Activated CD8-positive, alpha-beta T cell treated with anti-CD3 and anti-CD28 coated beads for 36 hours (primary cell): Measurements from ENCODE around the gene NUCB2. TPM values are rescaled to one million over a fixed set of nuclear protein-coding genes. Genes with fewer than 3 reads are reported as not detected.
"Not testable (repeated sequence)": the region's sequence is repeated elsewhere in the genome, so short reads cannot be mapped to it uniquely, and the experiment has no call there.

Source experiments
- ATAC-seq: fragments of 200-7000 bp; cut with Tn5 transposase; one replicate; pipeline ENCODE4 v1.10.0; 2021; ENCODE audit warnings: mild to moderate bottlenecking, moderate library complexity
- CTCF ChIA-PET: fragments of 350-600 bp; sonication (Branson Sonifier 250); formaldehyde crosslinking; loops from one replicate; lab custom pipeline; 2021; ENCODE audit warnings: antibody characterized with exemption; lab: Charles Lee
- POLR2A ChIA-PET: fragments of 350-600 bp; sonication (Branson Sonifier 250); formaldehyde crosslinking; loops from one replicate; lab custom pipeline; 2021; ENCODE audit warnings: antibody characterized with exemption; lab: Charles Lee
- DNase-seq: peaks from one replicate; pipeline ENCODE4 v3.0.0-alpha.2; 2020
- H3K27ac Mint-ChIP-seq: one replicate; pipeline ENCODE4 v1.8.0; 2021; ENCODE audit warnings: mild to moderate bottlenecking, mixed read lengths
- H3K27me3 Mint-ChIP-seq: one replicate; pipeline ENCODE4 v1.8.0; 2021; ENCODE audit warnings: mixed read lengths
- H3K36me3 Mint-ChIP-seq: one replicate; pipeline ENCODE4 v1.8.0; 2021; ENCODE audit warnings: low read depth, mixed read lengths
- H3K4me1 Mint-ChIP-seq: one replicate; pipeline ENCODE4 v1.8.0; 2021; ENCODE audit warnings: low read depth, mixed read lengths
- H3K4me3 Mint-ChIP-seq: one replicate; pipeline ENCODE4 v1.8.0; 2021; ENCODE audit warnings: mild to moderate bottlenecking, moderate library complexity, mixed read lengths
- H3K9me3 Mint-ChIP-seq: one replicate; pipeline ENCODE4 v1.8.0; 2021; ENCODE audit warnings: mixed read lengths
- CTCF ChIP-seq: fragments of 200-600 bp; IDR thresholded peaks from one replicate; pipeline ENCODE4 v1.8.0; 2022; ENCODE audit warnings: antibody characterized with exemption, mild to moderate bottlenecking
- intact Hi-C: fragments of 100-400 bp; cut with micrococcal nuclease; formaldehyde crosslinking; loops from one replicate; pipeline ENCODE4 v1.10.0; 2022
- total RNA-seq, 2 experiments: library from RNA; stranded (reverse); gene quantifications; one replicate each; pipeline ENCODE4 v1.2.3, GENCODE V29; 2021

Gene NUCB2
- total RNA-seq, 2 experiments from 2014 or later: 81.9 to 86.0 TPM

- POLR2A ChIA-PET: no interaction called here
These were observed 43.4 kb upstream of the NUCB2 start for GRCh38 chr11:17233101-17233500.

DNA sequence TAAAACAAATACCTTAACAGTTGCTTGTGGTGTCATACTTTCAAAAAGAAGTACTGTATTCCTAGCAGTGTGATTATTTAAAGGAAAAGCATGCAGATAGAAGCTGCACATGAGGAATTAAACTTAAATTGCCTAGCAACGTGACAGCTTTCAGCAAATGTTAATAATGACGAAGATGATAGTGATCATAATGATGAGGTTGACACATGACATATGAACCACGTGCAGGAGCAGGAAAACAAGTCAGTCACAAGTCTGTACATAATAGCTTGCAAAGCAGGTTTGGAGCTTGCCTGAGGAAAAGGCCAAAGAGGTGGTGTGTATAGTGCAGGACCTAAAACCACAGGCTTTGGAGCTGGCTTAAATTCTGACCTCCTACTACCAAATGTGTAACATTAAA lies 38.2 kb upstream of the NUCB2 start:
- DNase-seq: no peak
- intact Hi-C loops: no loop called here
- CTCF ChIA-PET: no interaction called here
- Mint-ChIP-seq H3K27ac (no peak overlapping the region), H3K9me3 (no peaks in the 10 kb centered on the region), H3K4me3 (no peak overlapping the region), H3K4me1 (no peaks in the 10 kb centered on the region), H3K27me3 (peaks cover 12% of the 10 kb centered on the region), H3K36me3 (no peaks in the 10 kb centered on the region)
- no peak for TF ChIP-seq CTCF
- no peak for ATAC-seq
- POLR2A ChIA-PET: interaction anchor here (0.6 kb wide), 1 partner anchor 84 kb away, joined by 3 read pairs; no protein-coding TSS in a partner anchor

More at GRCh38 chr11:17233101-17233500, 43.4 kb upstream of the NUCB2 start:
- no peak for DNase-seq
- H3K36me3 Mint-ChIP-seq: no peaks in the 10 kb centered on the region
- H3K27ac Mint-ChIP-seq: no peak overlapping the region
- H3K27me3 Mint-ChIP-seq: peaks cover 5% of the 10 kb centered on the region
- ATAC-seq: no peak
- no peak for TF ChIP-seq CTCF
- intact Hi-C loops: loop anchor here (5.0 kb wide), 2 partner anchors 119 to 274 kb away; partner anchors contain the start of gene NCR3LG1
- H3K9me3 Mint-ChIP-seq: no peaks in the 10 kb centered on the region
- H3K4me3 Mint-ChIP-seq: no peak overlapping the region
- CTCF ChIA-PET: interaction anchor here (2.0 kb wide), 1 partner anchor 10 kb away, joined by 7 read pairs; no protein-coding TSS in a partner anchor
- peaks cover 20% of the 10 kb centered on the region for H3K4me1 Mint-ChIP-seq

- POLR2A ChIA-PET, H3K36me3 Mint-ChIP-seq, CTCF ChIA-PET, ATAC-seq, H3K9me3 Mint-ChIP-seq, DNase-seq, H3K4me1 Mint-ChIP-seq, H3K27ac Mint-ChIP-seq, intact Hi-C loops, H3K4me3 Mint-ChIP-seq: not testable (repeated sequence)
- peaks cover 12% of the 10 kb centered on the region for H3K27me3 Mint-ChIP-seq
These were observed 36.6 kb upstream of the NUCB2 start for GRCh38 chr11:17239927-17240326.

DNA sequence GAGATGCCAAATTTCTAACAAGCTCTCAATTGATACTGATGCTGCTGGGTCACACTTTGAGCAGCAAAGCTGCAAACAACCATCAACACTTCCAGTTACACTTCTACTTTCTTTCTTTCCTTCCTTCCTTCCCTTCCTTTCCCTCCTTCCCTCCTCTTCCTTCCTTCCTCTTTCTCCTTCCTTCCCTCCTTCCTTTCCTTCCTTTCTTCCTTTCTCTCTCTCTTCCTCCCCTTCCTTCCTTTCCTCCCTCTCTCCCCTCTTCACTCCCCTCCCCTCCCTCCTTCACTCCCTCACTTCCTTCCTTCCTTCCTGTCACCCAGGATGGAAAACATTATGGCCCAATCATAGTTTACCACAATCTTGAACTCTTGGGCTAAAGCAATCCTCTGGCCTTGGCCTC lies 35.8 kb upstream of the NUCB2 start:
- ChIA-PET POLR2A (no interaction called here), CTCF (interaction anchor here (1.5 kb wide), 1 partner anchor 11 kb away, joined by 5 read pairs; no protein-coding TSS in a partner anchor)
- no peaks in the 10 kb centered on the region for H3K9me3 Mint-ChIP-seq
- DNase-seq (no peak), ATAC-seq (no peak)
- H3K36me3 Mint-ChIP-seq: no peaks in the 10 kb centered on the region
- H3K4me3 Mint-ChIP-seq: no peak overlapping the region
- peaks cover 12% of the 10 kb centered on the region for H3K27me3 Mint-ChIP-seq
- intact Hi-C loops: no loop called here
- no peak overlapping the region for H3K27ac Mint-ChIP-seq
- H3K4me1 Mint-ChIP-seq: peaks cover 5% of the 10 kb centered on the region
- no peak for TF ChIP-seq CTCF

DNA sequence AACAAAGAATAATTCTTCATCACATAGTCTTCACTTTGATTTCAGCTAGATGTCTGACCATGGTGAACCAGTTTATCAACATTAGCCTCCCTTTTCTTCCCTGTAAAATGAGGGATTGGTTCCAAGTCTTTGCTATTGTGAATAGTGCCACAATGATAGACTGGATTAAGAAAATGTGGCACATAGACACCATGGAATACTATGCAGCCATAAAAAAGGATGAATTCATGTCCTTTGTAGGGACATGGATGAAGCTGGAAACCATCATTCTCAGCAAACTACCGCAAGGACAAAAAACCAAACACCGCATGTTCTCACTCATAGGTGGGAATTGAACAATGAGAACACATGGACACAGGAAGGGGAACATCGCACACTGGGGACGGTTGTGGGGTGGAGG lies 33.6 kb upstream of the NUCB2 start:
- POLR2A ChIA-PET: not testable (repeated sequence)
- CTCF ChIA-PET: interaction anchor here (1.0 to 1.8 kb wide), 4 partner anchors 10 to 285 kb away, joined by 3 to 8 read pairs (median 6); no protein-coding TSS in a partner anchor

DNA sequence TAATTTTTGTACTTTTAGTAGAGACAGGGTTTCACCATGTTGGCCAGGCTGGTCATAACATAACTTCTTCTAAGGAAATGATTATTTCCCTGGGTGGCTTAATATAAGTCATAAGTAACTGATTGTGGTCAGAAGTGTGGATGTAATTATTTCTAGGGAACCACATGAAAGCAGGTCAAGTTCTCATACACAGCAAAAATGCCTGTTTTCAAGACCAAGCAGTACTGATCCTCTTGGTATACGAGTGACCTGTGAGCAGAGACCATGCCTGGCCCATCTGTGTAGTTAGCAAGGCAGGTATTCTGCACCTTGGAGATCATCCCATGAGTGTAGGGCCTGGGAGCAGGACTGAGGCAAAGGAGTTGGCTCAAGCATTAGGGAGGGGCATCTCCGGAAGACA lies 32.5 kb upstream of the NUCB2 start:
- ChIA-PET POLR2A (no interaction called here), CTCF (interaction anchor here (1.6 to 1.8 kb wide), 3 partner anchors 11 to 146 kb away, joined by 4 to 8 read pairs (median 7); no protein-coding TSS in a partner anchor)
- Mint-ChIP-seq H3K27ac (no peak overlapping the region), H3K4me1 (peaks cover 5% of the 10 kb centered on the region), H3K36me3 (no peaks in the 10 kb centered on the region), H3K27me3 (peaks cover 9% of the 10 kb centered on the region), H3K4me3 (no peak overlapping the region), H3K9me3 (no peaks in the 10 kb centered on the region)
- peak; percentile 78 for ATAC-seq
- DNase-seq: peak; percentile 11
- intact Hi-C loops: no loop called here
- no peak for TF ChIP-seq CTCF

More for the DNA sequence above, 33.6 kb upstream of the NUCB2 start:
- DNase-seq, H3K4me3 Mint-ChIP-seq, H3K4me1 Mint-ChIP-seq, H3K36me3 Mint-ChIP-seq, ATAC-seq, H3K27ac Mint-ChIP-seq, intact Hi-C loops, H3K9me3 Mint-ChIP-seq: not testable (repeated sequence)
- peaks cover 14% of the 10 kb centered on the region for H3K27me3 Mint-ChIP-seq
